ENCODE results near the gene SECTM1. TPM values are rescaled to one million over a fixed set of nuclear protein-coding genes. Genes with fewer than 3 reads are reported as not detected.

Gene SECTM1
- total and polyA plus RNA-seq, 9 of the 15 experiments (the other 6 are each of a cell fraction or from before 2014, with no cell fraction given), result 0.11 to 0.46 (median 0.18) TPM; not detected in 6

DNA sequence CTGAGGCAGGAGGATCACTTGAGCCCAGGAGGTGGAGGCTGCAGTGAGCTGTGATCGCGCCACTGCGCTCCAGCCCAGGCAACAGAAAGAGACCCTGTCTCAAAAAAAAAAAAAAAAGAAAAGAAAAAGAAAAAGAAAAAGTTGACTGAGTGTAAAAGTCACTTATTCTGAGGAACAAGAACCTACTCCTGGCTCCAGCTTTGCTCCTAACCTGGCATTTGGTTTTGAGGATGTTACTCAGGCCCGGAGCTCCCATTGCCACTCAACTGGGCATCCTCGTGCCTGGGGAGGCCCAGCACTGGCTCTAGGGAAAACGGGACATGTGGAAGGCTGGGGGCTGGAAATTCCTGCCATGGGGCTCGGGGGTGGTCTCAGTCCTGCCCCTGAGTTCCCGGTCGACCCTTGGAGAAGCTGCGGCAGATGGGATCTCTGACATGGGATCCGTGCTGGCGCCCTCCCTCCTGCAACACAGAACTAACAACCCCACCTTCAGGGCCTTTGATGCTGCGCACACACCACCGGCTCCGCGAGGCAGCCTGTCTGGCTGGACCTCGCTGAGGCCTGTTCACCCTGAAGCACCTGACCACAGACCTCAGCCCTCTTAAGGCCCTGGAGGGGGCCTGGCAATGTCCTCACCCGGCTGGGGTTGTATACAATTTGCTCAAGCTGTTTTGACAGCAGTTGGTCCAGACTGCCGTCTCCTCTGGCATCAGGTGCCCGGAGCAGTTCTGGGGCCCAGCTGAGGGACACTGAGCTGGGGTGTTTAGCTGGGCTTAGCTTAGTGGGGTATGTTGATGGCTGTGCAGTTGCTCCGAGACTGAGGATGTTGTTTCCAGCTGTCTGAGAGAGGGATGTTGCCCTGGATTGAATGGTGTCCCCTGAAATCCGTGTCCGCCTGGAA is 28.5 kb downstream of the SECTM1 start:
- DNase-seq (ENCODE audit: extremely low read depth in 1 of 4, low spot score in 3 of 4) (peak in 1 of 4 experiments; percentile 26), ATAC-seq (peak; percentile 24), FAIRE-seq (peak; percentile 58)
- Histone ChIP-seq H3K4me1 (replicated peaks in 1 of 2; ENCODE audit: control insufficient read depth in 2 of 2, insufficient read depth in 2 of 2, low read length in 2 of 2) (peaks cover 39 to 68% of the 10 kb centered on the region in 2 experiments), H3K36me3 (ENCODE audit: control insufficient read depth, insufficient read depth, low read length) (no peaks in the 10 kb centered on the region), H3K4me3 (no peak overlapping the region), H2AFZ (ENCODE audit: low read depth, low read length) (peak overlapping the region; percentile 66; the same call in 1 of the 2 replicates), H3K27ac (ENCODE audit: extremely low read depth, low read depth, low read length) (no peak overlapping the region), H3K27me3 (ENCODE audit: control insufficient read depth in 2 of 2, insufficient read depth in 2 of 2, low read length in 2 of 2) (no peaks in the 10 kb centered on the region), H3K79me2 (ENCODE audit: control insufficient read depth, insufficient read depth, low read length) (no peaks in the 10 kb centered on the region), H3K9me3 (replicated peaks; ENCODE audit: control insufficient read depth, insufficient read depth, low read depth, low read length) (no peaks in the 10 kb centered on the region), H3K9me1 (ENCODE audit: control insufficient read depth, insufficient read depth, low read length) (no peaks in the 10 kb centered on the region), H3K9ac (ENCODE audit: insufficient read depth in 1 of 2, low read depth in 2 of 2, low read length in 2 of 2) (peak overlapping the region in 1 of 2 experiments; percentile 56; a peak in 2 of 4 replicates), H3K4me2 (ENCODE audit: insufficient read depth, low read length) (no peak overlapping the region), H4K20me1 (replicated peaks; ENCODE audit: control insufficient read depth, insufficient read depth, low read length) (no peaks in the 10 kb centered on the region)
- intact Hi-C loops (cut with micrococcal nuclease) (no loop called here), in situ Hi-C loops (cut with MboI) (loop anchor here (5.0 kb wide), 1 partner anchor 63 kb away; no protein-coding TSS in a partner anchor)
- BruUV-seq (replicated peaks), result no TSS peak
- ChIA-PET POLR2A (interaction anchor here (0.6 to 1.3 kb wide), 4 partner anchors 13 to 898 kb away, joined by 3 to 5 read pairs (median 4); no protein-coding TSS in a partner anchor), CTCF (ENCODE audit: low intra/inter-chr PET ratio) (no interaction called here)
- 71% methylated on average over 14 of the region's 23 CpGs for WGBS (ENCODE audit: insufficient coverage, low coverage, missing lambda C conversion rate)
- TF ChIP-seq, protein P1, sequence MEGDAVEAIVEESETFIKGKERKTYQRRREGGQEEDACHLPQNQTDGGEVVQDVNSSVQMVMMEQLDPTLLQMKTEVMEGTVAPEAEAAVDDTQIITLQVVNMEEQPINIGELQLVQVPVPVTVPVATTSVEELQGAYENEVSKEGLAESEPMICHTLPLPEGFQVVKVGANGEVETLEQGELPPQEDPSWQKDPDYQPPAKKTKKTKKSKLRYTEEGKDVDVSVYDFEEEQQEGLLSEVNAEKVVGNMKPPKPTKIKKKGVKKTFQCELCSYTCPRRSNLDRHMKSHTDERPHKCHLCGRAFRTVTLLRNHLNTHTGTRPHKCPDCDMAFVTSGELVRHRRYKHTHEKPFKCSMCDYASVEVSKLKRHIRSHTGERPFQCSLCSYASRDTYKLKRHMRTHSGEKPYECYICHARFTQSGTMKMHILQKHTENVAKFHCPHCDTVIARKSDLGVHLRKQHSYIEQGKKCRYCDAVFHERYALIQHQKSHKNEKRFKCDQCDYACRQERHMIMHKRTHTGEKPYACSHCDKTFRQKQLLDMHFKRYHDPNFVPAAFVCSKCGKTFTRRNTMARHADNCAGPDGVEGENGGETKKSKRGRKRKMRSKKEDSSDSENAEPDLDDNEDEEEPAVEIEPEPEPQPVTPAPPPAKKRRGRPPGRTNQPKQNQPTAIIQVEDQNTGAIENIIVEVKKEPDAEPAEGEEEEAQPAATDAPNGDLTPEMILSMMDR (IDR thresholded peaks at IDR 0.05 in 2 of 3, conservative IDR thresholded peaks at IDR 0.05 in 1 of 3; ENCODE audit: insufficient read depth in 2 of 3, low read depth in 1 of 3, low read length in 3 of 3), result 0 out of 6 replicates have a peak, but pooled peaks of 1 of the 3 experiments have one; percentile 0
- TF ChIP-seq, protein P2, sequence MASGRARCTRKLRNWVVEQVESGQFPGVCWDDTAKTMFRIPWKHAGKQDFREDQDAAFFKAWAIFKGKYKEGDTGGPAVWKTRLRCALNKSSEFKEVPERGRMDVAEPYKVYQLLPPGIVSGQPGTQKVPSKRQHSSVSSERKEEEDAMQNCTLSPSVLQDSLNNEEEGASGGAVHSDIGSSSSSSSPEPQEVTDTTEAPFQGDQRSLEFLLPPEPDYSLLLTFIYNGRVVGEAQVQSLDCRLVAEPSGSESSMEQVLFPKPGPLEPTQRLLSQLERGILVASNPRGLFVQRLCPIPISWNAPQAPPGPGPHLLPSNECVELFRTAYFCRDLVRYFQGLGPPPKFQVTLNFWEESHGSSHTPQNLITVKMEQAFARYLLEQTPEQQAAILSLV (tag; IDR thresholded peaks at IDR 0.05), result no peak
- TF ChIP-seq, protein P3, sequence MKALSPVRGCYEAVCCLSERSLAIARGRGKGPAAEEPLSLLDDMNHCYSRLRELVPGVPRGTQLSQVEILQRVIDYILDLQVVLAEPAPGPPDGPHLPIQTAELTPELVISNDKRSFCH (CRISPR knock-in tag; IDR thresholded peaks at IDR 0.05), result no peak
- TF ChIP-seq, protein P3 (tag; IDR thresholded peaks at IDR 0.05), result no peak
- no peak for TF ChIP-seq FOXK2 (conservative IDR thresholded peaks at IDR 0.05 in 1 of 2, IDR thresholded peaks at IDR 0.05 in 1 of 2; ENCODE audit: low read depth in 2 of 2)
- TF ChIP-seq SMARCA4 (IDR thresholded peaks at IDR 0.05), result no peak
- TF ChIP-seq, protein P4, sequence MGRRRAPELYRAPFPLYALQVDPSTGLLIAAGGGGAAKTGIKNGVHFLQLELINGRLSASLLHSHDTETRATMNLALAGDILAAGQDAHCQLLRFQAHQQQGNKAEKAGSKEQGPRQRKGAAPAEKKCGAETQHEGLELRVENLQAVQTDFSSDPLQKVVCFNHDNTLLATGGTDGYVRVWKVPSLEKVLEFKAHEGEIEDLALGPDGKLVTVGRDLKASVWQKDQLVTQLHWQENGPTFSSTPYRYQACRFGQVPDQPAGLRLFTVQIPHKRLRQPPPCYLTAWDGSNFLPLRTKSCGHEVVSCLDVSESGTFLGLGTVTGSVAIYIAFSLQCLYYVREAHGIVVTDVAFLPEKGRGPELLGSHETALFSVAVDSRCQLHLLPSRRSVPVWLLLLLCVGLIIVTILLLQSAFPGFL (CRISPR knock-in tag; IDR thresholded peaks at IDR 0.05), result 0 out of 2 replicates have a peak, but pooled peaks have one; percentile 27
- TF ChIP-seq, protein P5, sequence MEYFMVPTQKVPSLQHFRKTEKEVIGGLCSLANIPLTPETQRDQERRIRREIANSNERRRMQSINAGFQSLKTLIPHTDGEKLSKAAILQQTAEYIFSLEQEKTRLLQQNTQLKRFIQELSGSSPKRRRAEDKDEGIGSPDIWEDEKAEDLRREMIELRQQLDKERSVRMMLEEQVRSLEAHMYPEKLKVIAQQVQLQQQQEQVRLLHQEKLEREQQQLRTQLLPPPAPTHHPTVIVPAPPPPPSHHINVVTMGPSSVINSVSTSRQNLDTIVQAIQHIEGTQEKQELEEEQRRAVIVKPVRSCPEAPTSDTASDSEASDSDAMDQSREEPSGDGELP (CRISPR knock-in tag; IDR thresholded peaks at IDR 0.05; ENCODE audit: borderline replicate concordance), result 0 out of 2 replicates have a peak, but pooled peaks have one; percentile 19
- TF ChIP-seq FOXJ2 (tag; IDR thresholded peaks at IDR 0.05), result no peak
- TF ChIP-seq RAD21 (CRISPR knock-in tag; conservative IDR thresholded peaks at IDR 0.05 in 1 of 2, IDR thresholded peaks at IDR 0.05 in 1 of 2), result 0 out of 4 replicates have a peak, but pooled peaks of 1 of the 2 experiments have one; percentile 4
- TF ChIP-seq ZNF408 (CRISPR knock-in tag; IDR thresholded peaks at IDR 0.05; ENCODE audit: low read depth), result no peak
- TF ChIP-seq ZNF668 (CRISPR knock-in tag; IDR thresholded peaks at IDR 0.05), result no peak
- no peak for TF ChIP-seq ZBTB1 (CRISPR knock-in tag; IDR thresholded peaks at IDR 0.05; ENCODE audit: borderline replicate concordance, low read depth)
